Liver (tissue), 3 donors: ENCODE measurements around the gene AXDND1.

Experiments
- ATF3 ChIP-seq: IDR thresholded peaks from 2 replicates; pipeline ENCODE4 v1.6.1; 2016; ENCODE audit warnings: antibody characterized with exemption
- CTCF ChIP-seq: fragments of 150-350 bp; IDR thresholded peaks from 2 replicates; pipeline ENCODE4 v1.5.1; 2017; ENCODE audit warnings: improper control_type of control experiment, low read depth, low read length; ENCODE audit not compliant: missing input control
- HNF4A ChIP-seq, 2 donors: conservative IDR thresholded peaks; 2 replicates each; pipeline ENCODE4 v1.6.1; 2016; ENCODE audit warnings: antibody characterized with exemption in 2 of 2, mild to moderate bottlenecking in 2 of 2
- NR2F2 ChIP-seq: IDR thresholded peaks from 2 replicates; pipeline ENCODE4 v1.6.1; 2016; ENCODE audit warnings: antibody characterized with exemption
- REST ChIP-seq: IDR thresholded peaks from 2 replicates; pipeline ENCODE4 v1.6.1; 2016; ENCODE audit warnings: antibody characterized with exemption, mild to moderate bottlenecking
- SP1 ChIP-seq: IDR thresholded peaks from 2 replicates; pipeline ENCODE4 v1.6.1; 2018; ENCODE audit warnings: antibody characterized with exemption, mild to moderate bottlenecking
- YY1 ChIP-seq: IDR thresholded peaks from 2 replicates; pipeline ENCODE4 v1.6.1; 2016; ENCODE audit warnings: antibody characterized with exemption, mild to moderate bottlenecking
- ZBTB33 ChIP-seq: IDR thresholded peaks from 2 replicates; pipeline ENCODE4 v1.6.1; 2016; ENCODE audit warnings: antibody characterized with exemption
- donor health status: healthy.
- donor health status: healthy.

- TF ChIP-seq CTCF (no peak), ATF3 (no peak), REST (no peak), HNF4A (conservative IDR thresholded peaks at IDR 0.05) (no peak), SP1 (no peak), ZBTB33 (no peak), YY1 (no peak), NR2F2 (no peak)
These were observed 209.9 kb downstream of the AXDND1 start, which contains the start of gene NPHS2 for GRCh38 chr1:179575497-179576314.
